ENCODE results near the gene SEC14L2.

The SEC14L2 gene

DNA sequence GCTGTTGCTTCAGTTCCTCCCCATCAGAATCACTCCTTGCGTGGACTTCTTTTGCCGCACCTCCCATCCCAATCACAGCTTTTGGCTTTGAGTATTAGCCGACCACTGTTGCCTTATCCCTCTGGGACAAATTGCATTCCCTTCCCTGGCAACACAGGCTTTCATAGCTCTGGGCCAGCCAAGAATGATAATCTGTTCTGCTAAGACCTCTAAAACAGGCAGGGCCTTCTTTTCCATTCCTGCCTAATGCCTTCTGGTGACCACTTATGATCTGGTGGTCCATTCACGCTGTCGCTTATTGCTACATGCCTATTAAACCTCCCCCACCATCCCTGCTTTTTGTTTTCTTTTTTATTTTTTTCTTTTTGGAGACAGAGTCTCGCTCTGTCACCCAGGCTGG is 9.6 kb downstream of the SEC14L2 start:
- no peak for DNase-seq

DNA sequence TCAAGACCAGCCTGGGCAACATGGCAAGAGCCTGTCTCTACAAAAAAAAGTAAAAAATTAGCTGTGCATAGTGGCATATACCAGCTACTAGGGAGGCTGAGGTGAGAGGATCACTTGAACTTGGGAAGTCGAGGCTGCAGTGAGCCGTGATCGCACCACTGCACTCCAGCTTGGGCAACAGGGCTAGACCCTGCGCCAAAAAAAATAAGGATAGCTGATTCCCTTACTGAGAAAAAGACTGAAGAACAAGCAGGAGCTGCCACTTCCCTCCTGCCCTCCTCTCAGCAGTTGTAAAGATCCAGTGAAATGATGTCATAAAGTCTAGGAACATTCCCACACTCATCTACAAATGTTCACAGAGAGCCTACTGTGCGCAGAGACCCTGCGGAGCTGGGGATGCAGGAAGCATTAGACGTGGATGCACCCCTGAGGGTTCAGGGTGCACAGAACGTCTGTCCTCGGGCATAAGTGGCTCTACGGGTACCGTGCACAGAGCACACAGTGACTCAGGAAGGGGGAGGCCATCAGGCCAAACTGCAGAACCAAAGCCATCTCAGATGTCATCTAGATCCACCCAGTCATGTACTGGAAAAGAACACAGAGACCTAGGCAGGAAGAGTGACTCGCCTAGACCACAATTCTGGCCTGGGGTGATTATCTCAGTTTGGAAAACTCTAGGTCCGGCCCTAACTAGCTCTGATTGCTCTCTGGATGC is 11.7 kb downstream of the SEC14L2 start:
- DNase-seq = no peak

DNA sequence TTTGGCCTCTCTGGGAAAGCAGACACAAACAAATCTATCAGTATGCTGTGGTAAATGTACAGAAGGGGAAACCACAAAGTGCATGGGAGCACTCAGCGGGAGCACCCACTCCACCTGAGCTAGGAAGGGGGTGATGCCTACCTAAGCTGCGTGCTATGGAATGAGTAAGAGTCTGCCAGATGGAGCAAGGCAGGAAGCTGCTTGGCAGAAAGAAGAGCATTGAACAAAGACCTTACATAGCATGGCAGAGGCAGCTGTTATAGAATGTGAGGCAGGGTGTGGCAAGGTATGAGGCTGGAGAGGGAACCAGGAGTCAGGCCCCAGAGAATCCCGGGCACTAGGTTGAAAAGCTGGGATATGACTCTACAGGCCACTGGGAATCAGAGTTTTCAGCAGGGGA is 15.0 kb downstream of the SEC14L2 start:
- no peak for DNase-seq

DNA sequence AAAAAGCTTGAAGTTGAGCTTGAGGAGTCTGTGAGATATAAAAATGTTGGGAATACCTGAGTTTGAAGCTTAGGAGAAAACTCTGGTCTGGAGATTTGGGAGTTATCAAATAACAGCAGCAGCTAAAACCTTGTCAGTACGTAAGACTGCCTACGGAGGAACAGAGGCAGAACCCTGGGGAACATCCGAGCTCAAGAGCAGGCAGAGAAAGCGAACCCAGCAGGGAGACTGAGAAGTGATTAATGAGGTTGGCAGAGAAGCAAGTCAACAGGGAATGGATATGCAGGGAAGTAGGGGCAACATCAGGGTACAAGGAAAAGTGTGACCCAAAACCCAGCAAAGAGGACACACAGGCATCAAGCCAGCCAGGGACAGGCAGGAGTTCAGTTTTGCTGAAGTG is 16.2 kb downstream of the SEC14L2 start:
- DNase-seq = no peak

DNA sequence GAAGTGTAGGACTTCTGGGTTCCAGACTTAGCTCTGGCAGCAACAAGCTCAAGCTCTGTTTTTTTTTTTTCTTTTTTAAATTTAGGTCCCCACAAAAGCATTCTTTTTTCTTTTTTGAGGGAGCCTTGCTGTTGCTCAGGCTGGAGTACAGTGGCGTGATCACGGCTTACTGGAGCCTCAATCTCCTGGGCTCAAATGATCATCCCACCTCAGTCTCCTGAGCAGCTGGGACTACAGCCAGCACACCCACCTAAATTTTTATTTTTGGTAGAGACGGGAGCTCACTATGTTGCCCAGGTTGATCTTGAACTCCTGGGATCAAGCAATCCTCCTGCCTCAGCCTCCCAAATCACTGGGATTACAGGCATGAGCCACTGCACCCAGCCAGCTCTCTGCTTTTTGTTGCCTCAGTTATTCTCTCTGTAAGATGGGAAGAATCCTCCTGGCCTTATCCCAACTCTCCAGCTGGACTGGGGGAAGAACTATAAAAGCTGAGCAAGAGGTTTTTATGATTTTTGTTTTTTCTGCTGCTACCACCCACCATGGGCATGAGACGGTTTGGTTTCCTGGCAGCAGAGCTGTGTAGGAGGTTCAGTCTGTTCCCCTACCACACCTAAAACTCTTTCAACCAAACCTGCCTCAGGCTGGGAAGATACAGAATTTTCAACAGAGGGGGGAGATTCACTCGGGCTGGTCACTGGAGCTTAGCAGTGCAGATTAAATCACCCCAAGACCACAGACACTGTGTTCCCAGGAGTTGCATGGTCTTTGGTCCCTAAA is 17.1 kb downstream of the SEC14L2 start:
- DNase-seq = no peak

DNA sequence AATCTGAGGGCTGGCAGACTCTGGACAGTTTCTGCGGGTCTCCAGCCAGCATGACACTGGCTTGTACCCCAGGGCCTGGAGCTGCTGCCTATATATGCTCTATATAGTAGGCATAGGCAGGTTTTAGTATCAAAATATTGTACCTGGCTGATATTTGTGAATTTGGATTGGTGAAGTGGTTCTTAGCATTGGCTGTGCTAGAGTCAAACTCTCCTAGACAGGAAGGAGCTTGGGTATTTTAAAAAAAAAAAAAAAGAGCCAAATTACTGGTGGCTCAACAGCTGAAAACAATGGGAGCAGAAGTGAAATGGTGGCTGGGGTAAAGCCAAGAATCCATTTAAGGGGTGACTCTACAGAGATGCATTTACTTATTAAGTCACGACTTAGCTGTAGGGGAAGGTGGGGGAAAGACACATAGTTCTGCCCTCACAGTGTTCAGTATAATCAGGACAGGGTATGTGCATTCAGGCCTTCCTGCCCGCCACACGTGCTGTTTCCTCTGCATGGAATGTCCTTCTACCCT is 17.8 kb downstream of the SEC14L2 start:
- no peak for DNase-seq

DNA sequence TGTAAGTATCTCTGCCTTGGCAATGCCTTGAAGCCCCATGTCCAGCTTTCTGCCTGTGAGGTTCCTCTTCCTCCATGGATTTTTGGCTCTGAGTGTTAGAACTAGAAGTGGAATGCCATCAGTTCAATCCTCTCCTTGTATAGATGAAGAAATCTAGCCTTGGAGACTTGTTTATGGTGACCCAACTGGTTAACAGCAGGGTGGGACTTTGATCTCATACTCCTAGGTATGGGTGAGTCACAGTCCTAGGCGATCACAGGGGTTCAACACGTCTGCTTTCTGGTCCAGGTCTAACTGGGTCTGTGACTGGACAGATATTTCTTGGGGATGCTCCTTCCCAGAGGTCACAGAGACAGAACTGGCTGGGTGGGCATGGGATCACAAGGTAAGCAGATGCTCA is 19.6 kb downstream of the SEC14L2 start:
- no peak for DNase-seq

DNA sequence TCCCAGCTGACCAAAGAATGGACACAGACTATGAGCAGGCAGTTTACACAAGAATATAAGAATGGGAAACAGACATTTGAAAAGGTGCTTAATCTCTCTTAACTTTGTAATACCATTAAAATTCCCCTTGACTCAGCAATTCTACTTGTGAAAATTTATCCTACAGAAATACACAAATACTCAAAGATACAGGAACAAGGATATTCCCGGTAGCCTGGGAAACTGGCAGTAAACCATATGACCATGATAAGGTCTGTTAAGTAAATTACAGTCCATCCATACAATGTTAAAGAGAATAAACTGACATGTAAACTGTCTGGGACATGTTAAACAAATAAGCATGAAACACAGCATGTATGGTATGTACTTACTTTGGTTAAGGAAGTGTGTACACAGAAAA is 20.0 kb downstream of the SEC14L2 start:
- no peak for DNase-seq

DNA sequence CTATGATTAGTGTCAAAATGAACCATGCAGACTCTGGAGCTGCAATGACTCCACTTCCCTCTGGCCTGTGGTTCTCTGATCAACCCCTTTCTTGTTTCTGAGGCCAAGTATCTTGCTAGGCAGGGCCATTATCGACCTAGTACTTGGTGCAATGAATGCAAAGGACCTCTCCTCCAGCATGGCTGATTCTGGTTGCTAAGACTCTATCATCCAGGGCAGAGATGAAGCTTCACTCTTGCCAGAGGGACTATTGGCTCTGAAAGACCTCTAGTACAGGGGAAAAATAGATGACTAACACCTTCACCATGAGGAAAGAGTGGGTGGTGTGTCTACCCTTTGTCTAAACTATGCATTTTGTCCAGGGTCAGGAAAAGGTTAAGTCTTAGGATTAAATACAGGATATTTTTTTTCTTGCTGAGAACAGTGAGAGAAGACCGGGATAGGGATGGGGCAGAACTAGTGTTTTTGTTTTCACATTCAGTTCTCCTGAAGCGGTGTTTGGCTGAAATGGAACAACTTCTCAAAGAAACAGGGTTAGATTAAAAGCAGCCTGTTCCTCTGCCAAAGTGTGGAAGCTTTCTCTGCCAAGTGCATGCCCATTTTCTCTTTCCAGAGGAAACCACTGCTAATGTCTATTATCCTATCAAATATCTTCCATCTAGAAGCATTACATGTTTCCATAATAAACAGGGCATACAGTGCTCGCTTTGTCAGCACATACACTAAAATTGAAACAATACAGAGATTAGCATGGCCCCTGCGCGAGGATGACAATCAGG is 23.7 kb downstream of the SEC14L2 start:
- no peak for DNase-seq

DNA sequence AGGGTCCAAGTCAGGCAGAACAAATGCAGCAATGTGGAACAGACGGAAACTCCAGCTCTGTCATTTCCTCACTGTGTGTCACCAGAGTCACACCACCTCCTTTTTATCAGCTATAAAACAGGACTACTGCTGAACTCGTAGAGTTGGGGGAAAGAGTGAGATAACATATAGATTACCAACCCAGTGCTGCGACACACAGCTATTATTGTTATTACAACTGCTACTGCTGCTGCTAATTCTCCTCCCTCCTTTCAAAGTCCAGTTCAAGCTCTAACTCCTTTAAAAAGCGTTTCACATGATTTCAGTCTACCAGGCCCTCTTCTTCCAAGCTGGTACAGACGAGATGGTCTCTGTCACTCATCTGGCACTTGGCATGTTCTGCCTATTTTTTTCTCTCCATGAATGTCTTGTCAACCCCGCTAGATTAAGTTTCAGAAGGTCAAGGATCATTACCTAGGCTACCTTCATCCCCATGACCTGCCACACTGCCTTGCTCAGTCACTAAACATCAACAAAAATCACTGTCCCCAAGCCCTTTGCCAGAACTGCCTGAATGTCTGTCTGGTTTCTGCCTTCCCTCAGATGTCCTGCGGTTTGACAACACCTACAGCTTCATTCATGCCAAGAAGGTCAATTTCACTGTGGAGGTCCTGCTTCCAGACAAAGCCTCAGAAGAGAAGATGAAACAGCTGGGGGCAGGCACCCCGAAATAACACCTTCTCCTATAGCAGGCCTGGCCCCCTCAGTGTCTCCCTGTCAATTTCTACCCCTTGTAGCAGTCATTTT is 25.1 kb downstream of the SEC14L2 start:
- no peak for DNase-seq

DNA sequence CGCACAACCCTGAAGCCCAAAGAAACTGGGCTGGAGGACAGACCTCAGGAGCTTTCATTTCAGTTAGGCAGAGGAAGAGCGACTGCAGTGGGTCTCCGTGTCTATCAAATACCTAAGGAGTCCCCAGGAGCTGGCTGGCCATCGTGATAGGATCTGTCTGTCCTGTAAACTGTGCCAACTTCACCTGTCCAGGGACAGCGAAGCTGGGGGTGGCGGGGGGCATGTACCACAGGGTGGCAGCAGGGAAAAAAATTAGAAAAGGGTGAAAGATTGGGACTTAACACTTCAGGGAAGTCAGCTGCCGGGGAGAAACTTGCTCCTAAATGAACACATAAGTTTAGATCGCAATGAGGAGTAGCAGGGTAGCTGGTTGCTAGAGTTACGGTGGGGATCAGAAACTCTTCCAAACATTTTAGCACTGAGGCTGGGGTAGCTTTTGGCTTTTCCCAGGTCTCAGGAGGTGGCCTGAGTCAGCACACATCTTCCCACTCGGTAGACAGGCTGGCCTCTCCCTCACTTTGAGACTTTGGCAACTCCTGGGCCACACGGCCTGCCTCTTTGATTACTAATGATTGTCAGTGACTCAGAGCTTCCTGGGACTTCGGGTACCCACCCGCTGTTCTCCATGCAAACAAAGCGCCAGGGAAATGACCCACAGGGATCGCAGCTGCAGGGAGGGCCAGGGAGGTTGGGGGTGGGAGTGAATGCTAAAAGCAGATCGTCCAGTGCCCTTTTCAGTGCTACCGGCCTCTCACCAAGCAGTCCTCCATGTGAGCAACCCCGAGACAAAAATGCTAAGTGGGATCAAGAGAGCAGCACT is 25.9 kb downstream of the SEC14L2 start:
- DNase-seq = peak; percentile 75

DNA sequence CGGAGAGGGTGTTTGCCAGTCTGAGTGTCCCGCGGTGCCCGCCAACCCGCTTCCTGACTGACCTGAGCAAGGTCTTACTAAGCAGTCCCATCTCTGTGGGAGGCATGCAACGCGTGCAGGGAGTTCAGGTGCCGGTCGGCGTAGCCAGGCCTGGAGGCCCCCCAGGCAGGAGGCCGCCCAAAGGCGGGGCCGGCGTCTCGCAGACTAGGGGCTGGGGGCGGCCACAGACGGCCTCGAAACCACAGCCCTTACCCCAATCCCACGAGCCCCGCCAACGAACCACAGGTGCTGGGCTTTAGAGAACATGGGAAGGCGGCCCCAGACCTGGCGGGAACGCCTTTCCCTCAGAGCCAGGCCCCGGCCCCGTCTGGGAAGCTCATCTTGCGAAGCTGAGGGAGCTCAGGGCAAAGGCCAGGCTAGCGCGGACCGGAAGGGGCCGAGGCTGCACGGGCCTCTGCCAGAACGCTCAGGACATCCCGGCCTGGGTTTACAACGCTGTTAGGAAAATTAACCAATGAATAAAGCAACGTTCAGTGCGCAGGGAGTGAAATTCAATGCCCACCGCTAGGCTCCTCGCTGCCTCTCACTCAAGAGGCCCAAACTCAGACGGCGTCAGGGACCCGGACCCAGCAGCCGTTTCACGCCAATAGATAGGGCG is 26.6 kb downstream of the SEC14L2 start:
- peak; percentile 84 for DNase-seq

DNA sequence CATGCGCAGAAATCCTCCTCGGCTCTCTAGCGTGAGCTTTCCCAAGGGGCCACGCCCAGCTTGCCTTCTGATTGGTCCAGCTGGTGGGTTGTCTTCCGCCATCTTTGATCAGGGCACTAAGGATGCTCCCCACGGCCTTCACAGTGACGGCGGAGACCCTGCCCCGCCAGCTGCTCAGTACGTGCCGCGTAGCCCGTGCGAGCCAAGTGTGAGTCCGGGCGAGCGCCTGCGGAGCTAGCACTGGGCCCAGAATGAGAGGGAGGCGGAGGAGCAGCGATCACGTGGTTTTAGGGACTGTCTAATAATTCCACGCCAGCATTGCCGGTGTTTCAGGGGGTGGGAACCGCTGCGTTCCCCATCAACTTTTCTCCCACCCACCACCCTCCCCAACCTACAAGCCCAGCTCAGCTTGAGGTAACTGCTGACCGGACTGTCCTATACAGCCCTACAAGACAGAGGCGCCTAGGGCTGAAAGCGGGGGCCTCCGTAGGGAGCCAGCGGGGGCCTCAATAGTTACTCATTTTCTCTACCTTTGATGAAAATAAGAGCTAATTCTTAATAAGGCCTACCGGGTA is 27.2 kb downstream of the SEC14L2 start:
- DNase-seq = peak; percentile 99

DNA sequence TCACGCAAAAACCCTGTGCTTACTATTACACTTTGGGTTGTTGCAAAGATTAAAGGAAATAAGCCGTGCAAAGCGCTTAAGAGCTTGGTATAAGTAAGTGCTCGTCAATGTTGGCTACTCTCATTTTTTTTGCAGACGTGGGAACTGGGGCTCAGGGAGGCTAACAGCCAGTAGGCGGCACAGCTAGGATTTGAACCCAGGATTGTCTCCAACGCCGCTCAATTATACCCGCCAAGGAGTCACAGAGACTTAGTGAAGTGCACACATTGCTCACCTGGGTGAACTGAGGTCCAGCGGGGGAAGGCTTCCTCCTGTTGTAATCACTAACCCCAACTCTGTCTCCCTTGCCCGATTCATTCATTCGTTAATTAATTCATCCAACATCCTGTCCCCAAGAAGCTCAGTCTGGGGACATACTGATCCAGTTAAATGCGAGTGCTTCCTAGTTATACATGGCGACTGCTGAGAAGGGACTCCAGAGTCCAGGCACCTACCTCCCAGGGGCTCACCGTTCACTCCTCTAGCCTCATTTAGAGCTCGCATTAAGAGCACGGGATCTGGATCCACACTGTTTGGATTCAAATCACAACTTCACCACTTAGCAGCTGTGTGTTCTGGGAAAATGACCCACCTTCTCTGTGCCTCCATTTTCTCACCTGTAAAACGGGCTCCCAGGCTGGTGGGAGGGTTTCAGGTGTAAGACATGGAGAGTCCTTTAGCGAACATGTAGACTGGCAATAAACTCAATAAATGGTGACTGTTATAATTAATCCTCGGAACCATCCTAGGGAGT is 27.9 kb downstream of the SEC14L2 start:
- DNase-seq = no peak

DNA sequence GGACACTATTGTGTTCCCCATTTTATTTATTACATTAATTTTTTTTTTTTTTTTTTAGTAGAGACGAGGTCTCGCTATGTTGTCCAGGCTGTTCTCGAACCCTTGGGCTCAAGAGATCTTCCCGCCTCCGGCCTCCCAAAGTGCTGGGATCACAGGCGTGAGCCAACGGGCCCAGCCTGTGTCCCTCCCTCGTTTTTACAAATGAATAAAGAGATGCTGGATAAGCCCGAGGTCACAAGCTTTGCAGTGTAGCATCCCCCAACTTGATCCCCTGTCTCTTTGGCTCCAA is 28.5 kb downstream of the SEC14L2 start:
- DNase-seq = no peak

DNA sequence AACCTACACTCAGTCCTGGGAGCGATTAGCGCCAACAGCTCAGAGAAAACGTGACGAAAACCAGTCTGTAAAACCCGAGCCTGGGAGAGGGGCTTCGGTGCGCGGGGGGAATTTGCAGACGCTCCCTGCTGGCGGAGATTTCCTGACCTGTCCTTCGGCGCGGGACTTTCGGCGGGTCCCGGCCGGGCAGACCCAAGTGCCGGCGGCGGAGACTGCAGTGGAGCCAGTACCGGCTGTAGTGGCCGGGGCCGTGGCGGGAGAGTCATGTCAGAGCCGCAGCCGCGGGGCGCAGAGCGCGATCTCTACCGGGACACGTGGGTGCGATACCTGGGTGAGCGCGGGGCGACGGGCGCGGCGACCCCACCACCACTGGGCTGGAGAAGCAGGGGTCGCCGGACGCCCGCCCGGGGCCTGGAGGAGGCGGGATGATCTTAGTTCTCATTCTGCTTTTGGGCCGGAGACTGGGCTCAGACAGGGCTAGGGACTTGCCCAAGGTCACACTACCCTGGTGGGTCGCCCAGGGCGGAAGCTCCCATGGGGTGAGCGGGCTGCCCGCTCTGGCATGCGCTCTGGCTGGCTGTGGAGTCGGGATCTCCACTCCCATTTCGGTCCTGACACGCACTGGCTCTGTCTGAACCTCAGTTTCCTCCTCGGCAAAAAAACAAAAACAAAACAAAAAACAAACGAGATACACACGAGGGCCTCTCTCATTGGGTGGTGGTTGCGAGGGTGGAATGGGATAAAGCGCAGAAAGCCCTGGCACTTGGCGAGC is 29.0 kb downstream of the SEC14L2 start, which contains the start of gene MTFP1:
Gene MTFP1, plus strand, starts transcription at position 153 of the 772 bp plus-strand sequence. Its CDS starts 112 bp downstream, at position 265.
- DNase-seq = peak; percentile 83

DNA sequence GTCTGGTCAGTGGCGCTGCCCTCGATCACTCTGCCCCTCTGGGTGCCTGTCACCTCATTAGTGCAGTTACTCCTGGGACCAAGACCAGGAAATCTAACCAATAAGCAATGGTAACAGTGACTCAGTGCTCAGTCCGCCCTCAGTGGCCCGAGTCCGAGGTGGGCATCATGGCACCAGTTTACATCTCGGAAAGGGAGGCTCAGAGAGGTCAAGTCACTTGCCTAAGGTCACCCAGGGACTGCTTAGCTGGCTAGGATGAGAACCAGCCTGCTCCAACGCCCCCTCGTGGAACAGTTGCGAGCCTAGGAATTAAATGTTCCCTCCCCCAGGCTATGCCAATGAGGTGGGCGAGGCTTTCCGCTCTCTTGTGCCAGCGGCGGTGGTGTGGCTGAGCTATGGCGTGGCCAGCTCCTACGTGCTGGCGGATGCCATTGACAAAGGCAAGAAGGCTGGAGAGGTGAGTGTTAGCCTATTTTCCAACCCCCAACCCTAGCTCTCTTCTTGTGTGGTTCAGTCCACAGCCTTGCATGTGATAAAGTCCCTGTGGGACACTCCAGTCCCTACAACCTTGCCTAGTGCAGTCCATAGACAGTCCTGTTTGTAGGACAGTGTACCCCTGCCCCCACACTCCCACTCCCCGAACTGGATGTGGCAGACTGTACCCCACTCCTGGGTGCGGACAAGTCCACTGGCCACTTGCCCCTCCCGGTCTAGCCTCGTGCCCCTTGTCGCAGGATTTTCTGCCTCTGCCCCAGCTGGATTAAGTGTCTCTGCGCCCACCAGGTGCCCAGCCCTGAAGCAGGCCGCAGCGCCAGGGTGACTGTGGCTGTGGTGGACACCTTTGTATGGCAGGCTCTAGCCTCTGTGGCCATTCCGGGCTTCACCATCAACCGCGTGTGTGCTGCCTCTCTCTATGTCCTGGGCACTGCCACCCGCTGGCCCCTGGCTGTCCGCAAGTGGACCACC is 29.9 kb downstream of the SEC14L2 start:
- DNase-seq = peak; percentile 94

DNA sequence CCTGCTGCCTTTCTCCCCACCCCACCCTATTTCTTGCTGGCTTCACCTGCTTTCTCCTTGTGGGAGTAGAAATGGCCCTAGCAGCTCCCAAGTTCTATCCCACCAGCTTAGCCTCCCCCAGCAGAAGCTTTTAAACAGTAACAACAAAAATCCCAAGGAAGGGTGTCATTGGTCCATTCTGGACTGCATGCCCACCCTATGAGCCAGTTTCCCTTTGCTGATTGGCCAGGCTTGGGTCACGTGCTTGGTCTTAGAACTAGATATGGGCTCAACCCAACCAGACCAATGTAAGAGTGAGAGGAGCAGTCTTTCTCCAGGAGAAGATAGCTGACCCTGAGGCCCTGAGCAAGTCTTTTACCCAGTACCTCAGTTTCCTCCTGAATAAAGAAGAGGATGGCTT is 31.1 kb downstream of the SEC14L2 start:
- DNase-seq = no peak
